Measurements from ENCODE around the gene PRKD1.
"Not testable (repeated sequence)": the region's sequence is repeated elsewhere in the genome, so short reads cannot be mapped to it uniquely, and the experiment has no call there.

Gene PRKD1

DNA sequence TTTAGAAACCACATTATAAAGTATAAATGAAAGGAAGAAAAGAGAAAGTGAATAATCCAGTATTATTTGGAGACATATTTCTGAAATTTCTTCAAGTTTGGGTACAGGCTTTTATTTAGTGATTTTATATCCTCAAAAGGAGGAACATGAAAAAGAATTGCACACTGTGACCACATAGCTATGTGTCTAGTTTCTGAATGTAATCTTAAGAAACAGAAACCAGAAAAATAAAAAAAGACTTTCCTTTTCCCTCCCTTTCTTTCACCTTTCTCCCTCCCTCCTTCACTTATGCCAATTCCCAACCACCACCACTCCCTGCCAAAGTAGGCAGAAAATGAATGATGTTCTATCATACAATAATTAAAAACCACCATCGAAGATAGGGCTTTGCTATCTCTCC, 189.6 kb downstream of the PRKD1 start:
- Histone ChIP-seq H3K4me3 (ENCODE audit: low read length, poor library complexity, severe bottlenecking) (no peak overlapping the region), H3K36me3 (ENCODE audit: insufficient read depth, low read length) (no peaks in the 10 kb centered on the region), H3K79me2 (ENCODE audit: insufficient read depth, low read length) (no peaks in the 10 kb centered on the region), H3K4me2 (ENCODE audit: low read depth, low read length, poor library complexity, severe bottlenecking) (no peak overlapping the region), H3K4me1 (ENCODE audit: insufficient read depth, low read length, poor library complexity, severe bottlenecking) (no peaks in the 10 kb centered on the region), H3K9ac (ENCODE audit: low read depth, low read length, poor library complexity, severe bottlenecking) (no peak overlapping the region), H2AFZ (ENCODE audit: low read length) (no peak overlapping the region), H3K9me3 (ENCODE audit: insufficient read depth, low read depth, low read length) (no peaks in the 10 kb centered on the region), H4K20me1 (ENCODE audit: insufficient read depth, low read length, poor library complexity, severe bottlenecking) (no peaks in the 10 kb centered on the region), H3F3A (ENCODE audit: low read depth) (no peaks in the 10 kb centered on the region), H3K9me2 (replicated peaks; ENCODE audit: low read depth, low read length) (no peaks in the 10 kb centered on the region), H3K27me3 (ENCODE audit: insufficient read depth, low read length, poor library complexity, severe bottlenecking) (no peaks in the 10 kb centered on the region)
- no peak for TF ChIP-seq EZH2phosphoT487 (IDR thresholded peaks at IDR 0.05; ENCODE audit: borderline replicate concordance)
- TF ChIP-seq, protein P1, sequence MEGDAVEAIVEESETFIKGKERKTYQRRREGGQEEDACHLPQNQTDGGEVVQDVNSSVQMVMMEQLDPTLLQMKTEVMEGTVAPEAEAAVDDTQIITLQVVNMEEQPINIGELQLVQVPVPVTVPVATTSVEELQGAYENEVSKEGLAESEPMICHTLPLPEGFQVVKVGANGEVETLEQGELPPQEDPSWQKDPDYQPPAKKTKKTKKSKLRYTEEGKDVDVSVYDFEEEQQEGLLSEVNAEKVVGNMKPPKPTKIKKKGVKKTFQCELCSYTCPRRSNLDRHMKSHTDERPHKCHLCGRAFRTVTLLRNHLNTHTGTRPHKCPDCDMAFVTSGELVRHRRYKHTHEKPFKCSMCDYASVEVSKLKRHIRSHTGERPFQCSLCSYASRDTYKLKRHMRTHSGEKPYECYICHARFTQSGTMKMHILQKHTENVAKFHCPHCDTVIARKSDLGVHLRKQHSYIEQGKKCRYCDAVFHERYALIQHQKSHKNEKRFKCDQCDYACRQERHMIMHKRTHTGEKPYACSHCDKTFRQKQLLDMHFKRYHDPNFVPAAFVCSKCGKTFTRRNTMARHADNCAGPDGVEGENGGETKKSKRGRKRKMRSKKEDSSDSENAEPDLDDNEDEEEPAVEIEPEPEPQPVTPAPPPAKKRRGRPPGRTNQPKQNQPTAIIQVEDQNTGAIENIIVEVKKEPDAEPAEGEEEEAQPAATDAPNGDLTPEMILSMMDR (conservative IDR thresholded peaks at IDR 0.05; ENCODE audit: low read length) = no peak

DNA sequence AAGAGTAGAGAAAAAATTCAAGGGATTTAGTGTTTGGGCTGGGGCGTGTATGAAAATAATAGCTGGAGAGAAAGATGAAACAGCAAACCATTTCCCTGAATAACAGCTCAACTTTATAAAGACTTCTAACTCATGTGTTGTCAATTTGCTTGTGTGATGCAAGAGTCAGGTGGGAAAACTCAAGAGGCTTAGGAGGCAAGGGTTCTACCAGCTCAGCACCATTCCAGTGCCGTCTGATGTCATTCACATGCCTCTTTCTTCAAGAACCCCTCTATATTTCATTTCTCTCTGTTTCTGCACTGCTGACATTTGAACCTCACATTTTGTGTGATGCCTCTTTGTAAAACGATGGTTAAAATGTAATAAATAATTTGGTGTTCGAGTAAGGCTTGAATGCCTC, 192.2 kb downstream of the PRKD1 start:
- Histone ChIP-seq H3K4me2 (ENCODE audit: low read depth, low read length, poor library complexity, severe bottlenecking) (no peak overlapping the region), H3K4me3 (ENCODE audit: low read length, poor library complexity, severe bottlenecking) (no peak overlapping the region), H3K9me3 (ENCODE audit: insufficient read depth, low read depth, low read length) (no peaks in the 10 kb centered on the region), H3K9ac (ENCODE audit: low read depth, low read length, poor library complexity, severe bottlenecking) (no peak overlapping the region), H3K4me1 (ENCODE audit: insufficient read depth, low read length, poor library complexity, severe bottlenecking) (no peaks in the 10 kb centered on the region), H3F3A (ENCODE audit: low read depth) (no peaks in the 10 kb centered on the region), H3K9me2 (replicated peaks; ENCODE audit: low read depth, low read length) (no peaks in the 10 kb centered on the region), H4K20me1 (ENCODE audit: insufficient read depth, low read length, poor library complexity, severe bottlenecking) (no peaks in the 10 kb centered on the region), H3K79me2 (ENCODE audit: insufficient read depth, low read length) (no peaks in the 10 kb centered on the region), H3K27me3 (ENCODE audit: insufficient read depth, low read length, poor library complexity, severe bottlenecking) (no peaks in the 10 kb centered on the region), H3K36me3 (ENCODE audit: insufficient read depth, low read length) (no peaks in the 10 kb centered on the region), H2AFZ (ENCODE audit: low read length) (no peak overlapping the region)
- TF ChIP-seq EZH2phosphoT487 (IDR thresholded peaks at IDR 0.05; ENCODE audit: borderline replicate concordance) = no peak
- TF ChIP-seq, protein P1 (conservative IDR thresholded peaks at IDR 0.05; ENCODE audit: low read length) = no peak

DNA sequence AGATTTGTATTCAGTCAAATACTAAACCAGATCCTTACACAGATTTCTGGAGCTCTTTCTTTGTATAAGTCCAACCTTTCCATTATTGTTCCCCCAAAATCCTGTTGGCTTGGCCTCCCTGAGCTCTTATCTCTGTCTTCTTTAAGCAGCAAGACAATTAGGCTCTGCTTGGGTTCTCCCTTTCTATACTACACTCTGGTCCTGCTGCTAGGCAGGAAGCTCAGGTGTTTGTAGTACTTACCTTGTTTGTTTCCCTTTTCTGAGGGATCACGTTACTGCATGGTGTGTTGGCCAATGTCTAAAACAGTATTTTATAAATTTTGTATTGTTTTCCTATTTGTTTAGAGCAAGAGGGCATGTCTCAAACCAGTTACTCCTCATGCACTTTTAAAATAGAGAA, 192.9 kb downstream of the PRKD1 start:
- H3K4me1 ChIP-seq (ENCODE audit: insufficient read depth, low read length, poor library complexity, severe bottlenecking) = no peaks in the 10 kb centered on the region
- no peak overlapping the region for H2AFZ ChIP-seq (ENCODE audit: low read length)

DNA sequence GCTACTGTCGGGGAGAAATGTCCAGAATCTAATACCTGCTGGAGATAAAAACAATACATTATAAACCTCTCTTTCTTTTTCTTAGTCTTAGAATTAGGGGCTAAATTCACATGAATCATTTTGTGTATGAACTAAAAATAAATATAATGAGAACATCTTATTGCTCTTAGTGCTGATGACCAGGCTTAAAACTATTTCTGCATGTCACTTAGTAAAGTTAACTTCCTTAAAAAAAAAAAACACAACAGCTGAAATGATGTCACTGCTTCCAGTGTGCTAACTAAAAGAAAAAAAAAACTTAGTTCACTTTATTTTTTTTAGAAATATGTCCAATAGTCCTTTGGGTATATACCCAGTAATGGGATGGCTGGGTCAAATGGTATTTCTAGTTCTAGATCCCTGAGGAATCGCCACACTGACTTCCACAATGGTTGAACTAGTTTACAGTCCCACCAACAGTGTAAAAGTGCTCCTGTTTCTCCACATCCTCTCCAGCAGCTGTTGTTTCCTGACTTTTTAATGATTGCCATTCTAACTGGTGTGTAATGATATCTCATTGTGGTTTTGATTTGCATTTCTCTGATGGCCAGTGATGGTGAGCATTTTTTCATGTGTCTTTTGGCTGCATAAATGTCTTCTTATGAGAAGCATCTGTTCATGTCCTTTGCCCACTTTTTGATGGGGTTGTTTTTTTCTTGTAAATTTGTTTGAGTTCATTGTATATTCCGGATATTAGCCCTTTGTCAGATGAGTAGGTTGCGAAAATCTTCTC, 200.9 kb downstream of the PRKD1 start:
- not testable (repeated sequence) for H3K4me1 ChIP-seq (ENCODE audit: insufficient read depth, low read length, poor library complexity, severe bottlenecking); H3K9me2 ChIP-seq (replicated peaks; ENCODE audit: low read depth, low read length); H3K79me2 ChIP-seq (ENCODE audit: insufficient read depth, low read length); H3F3A ChIP-seq (ENCODE audit: low read depth); H3K4me3 ChIP-seq (ENCODE audit: low read length, poor library complexity, severe bottlenecking); H3K36me3 ChIP-seq (ENCODE audit: insufficient read depth, low read length); H3K4me2 ChIP-seq (ENCODE audit: low read depth, low read length, poor library complexity, severe bottlenecking); H3K9me3 ChIP-seq (ENCODE audit: insufficient read depth, low read depth, low read length); H4K20me1 ChIP-seq (ENCODE audit: insufficient read depth, low read length, poor library complexity, severe bottlenecking); H3K27me3 ChIP-seq (ENCODE audit: insufficient read depth, low read length, poor library complexity, severe bottlenecking); H2AFZ ChIP-seq (ENCODE audit: low read length); H3K9ac ChIP-seq (ENCODE audit: low read depth, low read length, poor library complexity, severe bottlenecking)

More for the DNA sequence above, 192.9 kb downstream of the PRKD1 start:
- Histone ChIP-seq H3K4me2 (ENCODE audit: low read depth, low read length, poor library complexity, severe bottlenecking) (no peak overlapping the region), H3K9me3 (ENCODE audit: insufficient read depth, low read depth, low read length) (no peaks in the 10 kb centered on the region), H3K9ac (ENCODE audit: low read depth, low read length, poor library complexity, severe bottlenecking) (no peak overlapping the region), H3K36me3 (ENCODE audit: insufficient read depth, low read length) (no peaks in the 10 kb centered on the region), H3K27me3 (ENCODE audit: insufficient read depth, low read length, poor library complexity, severe bottlenecking) (no peaks in the 10 kb centered on the region), H3K9me2 (replicated peaks; ENCODE audit: low read depth, low read length) (no peaks in the 10 kb centered on the region), H3K79me2 (ENCODE audit: insufficient read depth, low read length) (no peaks in the 10 kb centered on the region), H4K20me1 (ENCODE audit: insufficient read depth, low read length, poor library complexity, severe bottlenecking) (no peaks in the 10 kb centered on the region), H3F3A (ENCODE audit: low read depth) (no peaks in the 10 kb centered on the region), H3K4me3 (ENCODE audit: low read length, poor library complexity, severe bottlenecking) (no peak overlapping the region)
- TF ChIP-seq, protein P1 (conservative IDR thresholded peaks at IDR 0.05; ENCODE audit: low read length) = no peak
- TF ChIP-seq EZH2phosphoT487 (IDR thresholded peaks at IDR 0.05; ENCODE audit: borderline replicate concordance) = no peak
